ENCODE data around the gene ATP11A.

ATP11A gene

DNA sequence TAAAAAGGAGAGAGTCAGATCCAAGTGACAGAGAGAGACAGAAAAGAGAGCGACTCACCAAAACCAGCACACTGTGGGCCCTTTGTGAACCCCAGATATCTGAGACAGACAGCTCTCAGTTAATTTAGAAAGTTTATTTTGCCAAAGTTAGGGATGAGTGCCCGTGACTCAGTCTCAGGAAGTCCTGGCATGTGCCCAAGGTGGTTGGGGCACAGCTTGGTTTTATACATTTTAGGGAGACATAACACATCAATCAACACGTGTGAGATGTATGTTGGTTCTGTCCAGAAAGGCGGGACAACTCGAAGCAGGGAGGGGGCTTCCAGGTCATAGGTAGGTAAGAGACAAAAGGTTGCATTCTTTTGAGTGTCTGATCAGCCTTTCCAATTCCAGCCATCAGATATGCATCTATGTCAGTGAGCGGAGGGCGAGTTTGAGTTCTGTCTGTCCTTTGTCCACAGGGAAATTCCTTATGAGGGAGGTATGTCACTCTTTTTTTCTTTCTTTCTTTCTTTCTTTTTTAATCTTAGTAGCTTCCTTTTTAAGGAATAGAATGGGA is 37.2 kb upstream of the ATP11A start:
- no peaks in the 10 kb centered on the region for H3K9me3 ChIP-seq (ENCODE audit: insufficient read depth, low read depth, low read length)
- H3K27ac ChIP-seq (ENCODE audit: low read length): no peak overlapping the region
- no peaks in the 10 kb centered on the region for H3K36me3 ChIP-seq (ENCODE audit: insufficient read depth, low read depth, low read length)
- no peaks in the 10 kb centered on the region for H3K4me1 ChIP-seq (ENCODE audit: insufficient read depth, low read length)
- H3K27me3 ChIP-seq (ENCODE audit: insufficient read depth, low read length): no peaks in the 10 kb centered on the region
- no peak overlapping the region for H3K9ac ChIP-seq (ENCODE audit: low read depth, low read length)
- no peak overlapping the region for H3K4me3 ChIP-seq (ENCODE audit: low read length)

DNA sequence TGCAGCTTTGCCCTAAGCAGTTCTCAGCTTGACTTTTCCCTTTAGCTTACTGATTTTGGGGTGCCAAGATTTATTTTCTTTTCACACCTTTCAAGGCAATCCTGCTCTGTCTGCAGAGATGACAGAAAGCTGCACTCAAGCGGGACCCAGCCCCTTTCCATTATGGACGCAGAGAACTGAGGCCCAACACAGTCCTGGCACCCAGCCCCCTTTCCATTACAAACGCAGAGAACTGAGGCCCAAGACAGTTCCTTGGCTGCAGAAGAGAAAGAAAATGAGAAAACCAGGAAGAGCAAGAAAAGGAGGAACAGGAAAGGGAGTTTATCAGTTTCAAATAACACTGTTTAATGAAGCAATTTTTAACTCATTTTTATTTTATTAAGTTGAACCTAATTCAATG is 36.8 kb upstream of the ATP11A start:
- no peaks in the 10 kb centered on the region for H3K27me3 ChIP-seq (ENCODE audit: insufficient read depth, low read length)
- no peak overlapping the region for H3K9ac ChIP-seq (ENCODE audit: low read depth, low read length)
- H3K36me3 ChIP-seq (ENCODE audit: insufficient read depth, low read depth, low read length): no peaks in the 10 kb centered on the region
- no peaks in the 10 kb centered on the region for H3K9me3 ChIP-seq (ENCODE audit: insufficient read depth, low read depth, low read length)
- H3K27ac ChIP-seq (ENCODE audit: low read length): no peak overlapping the region
- H3K4me3 ChIP-seq (ENCODE audit: low read length): no peak overlapping the region
- H3K4me1 ChIP-seq (ENCODE audit: insufficient read depth, low read length): no peaks in the 10 kb centered on the region

DNA sequence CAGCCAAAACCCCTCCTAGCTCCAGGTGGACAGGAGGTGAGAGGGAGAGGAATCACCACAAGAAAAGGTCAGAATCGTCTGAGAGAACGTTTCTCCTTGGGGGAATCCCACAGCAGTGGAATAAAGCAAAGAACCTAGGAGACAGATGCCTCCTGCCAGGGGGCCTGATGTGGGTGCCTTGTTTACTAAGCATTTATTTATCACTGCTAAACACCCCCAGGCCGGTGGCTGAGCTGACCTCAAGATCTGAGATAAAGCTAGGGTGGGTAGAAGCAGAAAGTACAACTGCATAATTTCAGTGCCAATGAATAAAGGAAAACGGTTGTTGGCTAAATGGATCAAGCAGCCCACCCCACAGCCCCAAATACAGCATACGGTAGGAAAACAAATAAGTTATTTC is 33.9 kb upstream of the ATP11A start:
- H3K27me3 ChIP-seq (ENCODE audit: insufficient read depth, low read length): no peaks in the 10 kb centered on the region
- H3K36me3 ChIP-seq (ENCODE audit: insufficient read depth, low read depth, low read length): no peaks in the 10 kb centered on the region
- no peak overlapping the region for H3K4me3 ChIP-seq (ENCODE audit: low read length)
- H3K9me3 ChIP-seq (ENCODE audit: insufficient read depth, low read depth, low read length): no peaks in the 10 kb centered on the region
- no peak overlapping the region for H3K27ac ChIP-seq (ENCODE audit: low read length)
- H3K4me1 ChIP-seq (ENCODE audit: insufficient read depth, low read length): no peaks in the 10 kb centered on the region; the same call in 1 of the 2 replicates
- no peak overlapping the region for H3K9ac ChIP-seq (ENCODE audit: low read depth, low read length)

DNA sequence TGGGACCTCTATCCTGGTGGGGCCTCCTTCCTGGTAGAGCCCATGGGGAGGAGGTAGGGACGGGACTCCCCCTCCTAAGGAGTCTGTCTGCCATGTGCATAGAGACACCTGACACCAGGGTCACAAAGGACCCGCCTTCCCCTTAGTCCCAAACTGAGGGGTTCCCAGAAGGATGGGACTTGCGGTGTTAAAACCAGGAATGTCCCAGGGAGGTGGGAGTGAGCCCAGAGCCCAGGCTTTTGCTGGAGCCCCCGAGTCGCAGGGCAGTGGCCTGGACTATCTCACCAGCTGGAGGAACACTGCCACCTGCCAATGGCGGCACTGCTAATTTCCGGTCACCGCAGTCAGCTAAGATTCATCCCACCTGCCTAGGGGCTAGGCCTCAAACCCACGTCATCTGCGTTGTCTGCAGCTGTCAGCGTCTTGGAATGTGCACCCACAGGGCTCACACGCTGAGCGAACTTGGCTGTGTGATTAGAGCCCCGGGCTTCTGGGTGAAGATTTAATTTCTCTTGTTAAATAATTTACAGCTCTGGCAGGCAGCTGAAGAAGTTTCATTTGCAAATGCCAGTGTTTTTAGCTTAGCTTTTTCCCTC is 31.9 kb upstream of the ATP11A start:
- no peaks in the 10 kb centered on the region; the same call in 1 of the 2 replicates for H3K4me1 ChIP-seq (ENCODE audit: insufficient read depth, low read length)
- H3K4me3 ChIP-seq (ENCODE audit: low read length): no peak overlapping the region
- H3K9ac ChIP-seq (ENCODE audit: low read depth, low read length): no peak overlapping the region
- no peaks in the 10 kb centered on the region for H3K9me3 ChIP-seq (ENCODE audit: insufficient read depth, low read depth, low read length)
- H3K36me3 ChIP-seq (ENCODE audit: insufficient read depth, low read depth, low read length): no peaks in the 10 kb centered on the region
- H3K27ac ChIP-seq (ENCODE audit: low read length): no peak overlapping the region
- H3K27me3 ChIP-seq (ENCODE audit: insufficient read depth, low read length): no peaks in the 10 kb centered on the region

DNA sequence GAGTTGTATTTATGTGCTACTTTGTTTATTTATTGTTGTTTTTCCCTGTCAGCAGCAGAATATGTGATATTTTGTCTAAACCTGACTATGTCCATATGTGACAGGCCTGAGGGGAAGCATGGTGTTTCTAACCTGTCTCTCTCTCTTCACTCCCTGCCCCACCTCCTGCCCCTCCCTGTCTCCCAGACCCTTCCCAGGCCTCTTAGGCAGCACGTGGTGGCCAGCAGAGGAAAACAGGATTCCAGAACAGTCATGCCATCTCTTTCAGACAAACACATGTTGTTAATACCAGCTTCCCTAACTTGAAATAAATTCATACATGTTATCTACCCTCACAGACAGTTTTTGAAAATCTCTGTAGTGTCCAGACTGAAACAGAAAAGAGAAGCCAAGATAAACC is 31.0 kb upstream of the ATP11A start:
- H3K27ac ChIP-seq (ENCODE audit: low read length): no peak overlapping the region
- no peak overlapping the region for H3K9ac ChIP-seq (ENCODE audit: low read depth, low read length)
- no peak overlapping the region for H3K4me3 ChIP-seq (ENCODE audit: low read length)
- H3K36me3 ChIP-seq (ENCODE audit: insufficient read depth, low read depth, low read length): no peaks in the 10 kb centered on the region
- H3K9me3 ChIP-seq (ENCODE audit: insufficient read depth, low read depth, low read length): no peaks in the 10 kb centered on the region
- H3K27me3 ChIP-seq (ENCODE audit: insufficient read depth, low read length): no peaks in the 10 kb centered on the region
- H3K4me1 ChIP-seq (ENCODE audit: insufficient read depth, low read length): no peaks in the 10 kb centered on the region; the same call in 1 of the 2 replicates

DNA sequence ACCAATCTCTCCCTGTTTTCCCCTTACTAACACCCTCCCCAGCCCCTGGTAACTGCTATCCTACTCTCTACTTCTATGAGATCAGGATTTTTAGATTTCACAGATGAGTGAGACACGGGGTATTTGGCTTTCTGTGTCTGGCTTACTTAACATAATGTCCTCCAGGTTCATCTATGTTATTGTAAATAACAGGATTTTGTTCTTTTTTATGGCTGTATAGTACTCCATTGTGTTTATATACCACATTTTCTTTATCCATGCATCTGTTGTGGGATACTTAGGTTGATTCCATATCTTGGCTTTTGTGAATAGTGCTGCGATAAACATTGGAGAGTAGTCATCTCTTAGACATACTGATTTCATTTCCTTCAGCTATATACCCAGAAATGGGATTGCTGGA is 28.5 kb upstream of the ATP11A start:
- H3K36me3 ChIP-seq (ENCODE audit: insufficient read depth, low read depth, low read length): no peaks in the 10 kb centered on the region
- no peak overlapping the region for H3K4me3 ChIP-seq (ENCODE audit: low read length)
- no peaks in the 10 kb centered on the region for H3K27me3 ChIP-seq (ENCODE audit: insufficient read depth, low read length)
- H3K9ac ChIP-seq (ENCODE audit: low read depth, low read length): no peak overlapping the region
- H3K27ac ChIP-seq (ENCODE audit: low read length): no peak overlapping the region
- no peaks in the 10 kb centered on the region; the same call in 1 of the 2 replicates for H3K4me1 ChIP-seq (ENCODE audit: insufficient read depth, low read length)
- H3K9me3 ChIP-seq (ENCODE audit: insufficient read depth, low read depth, low read length): no peaks in the 10 kb centered on the region; the same call in 1 of the 2 replicates

DNA sequence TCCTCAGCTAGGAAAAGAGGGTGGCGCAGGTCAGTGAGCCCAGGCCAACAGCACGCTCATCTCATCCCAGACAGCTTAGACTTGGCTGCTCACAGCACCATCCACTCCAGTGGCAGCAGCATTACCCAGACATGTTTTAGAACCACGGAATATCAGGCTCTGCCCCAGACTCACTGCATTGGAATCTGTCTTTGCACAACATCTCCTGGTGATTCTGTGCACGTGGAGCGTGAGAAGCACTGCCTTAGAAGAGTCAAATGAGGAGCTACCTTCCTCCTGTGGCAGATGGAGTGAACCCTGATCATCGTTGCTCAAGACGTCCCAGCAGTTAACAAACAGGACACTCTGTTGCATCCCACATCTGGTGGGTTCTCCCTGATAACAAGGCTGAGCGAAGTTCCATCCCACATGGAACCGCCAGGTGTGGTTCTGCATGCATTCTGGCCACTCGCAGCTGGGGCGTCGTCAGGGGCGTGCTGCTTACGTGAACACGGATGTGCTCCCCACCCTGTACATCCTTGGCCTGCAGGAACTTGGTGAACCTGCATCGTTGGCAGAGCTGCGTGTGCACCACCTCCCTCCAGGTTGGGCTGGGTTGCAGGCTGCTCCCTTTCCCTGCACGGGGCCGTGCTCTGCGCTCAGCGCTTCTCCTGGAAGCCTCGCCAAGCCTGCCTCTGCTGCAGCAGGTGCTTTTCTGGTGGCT is 25.2 kb upstream of the ATP11A start:
- no peaks in the 10 kb centered on the region for H3K27me3 ChIP-seq (ENCODE audit: insufficient read depth, low read length)
- no peaks in the 10 kb centered on the region for H3K4me1 ChIP-seq (ENCODE audit: insufficient read depth, low read length)
- no peak overlapping the region for H3K4me3 ChIP-seq (ENCODE audit: low read length)
- no peak overlapping the region for H3K9ac ChIP-seq (ENCODE audit: low read depth, low read length)
- H3K36me3 ChIP-seq (ENCODE audit: insufficient read depth, low read depth, low read length): no peaks in the 10 kb centered on the region
- no peak overlapping the region for H3K27ac ChIP-seq (ENCODE audit: low read length)
- H3K9me3 ChIP-seq (ENCODE audit: insufficient read depth, low read depth, low read length): no peaks in the 10 kb centered on the region; the same call in 1 of the 2 replicates

DNA sequence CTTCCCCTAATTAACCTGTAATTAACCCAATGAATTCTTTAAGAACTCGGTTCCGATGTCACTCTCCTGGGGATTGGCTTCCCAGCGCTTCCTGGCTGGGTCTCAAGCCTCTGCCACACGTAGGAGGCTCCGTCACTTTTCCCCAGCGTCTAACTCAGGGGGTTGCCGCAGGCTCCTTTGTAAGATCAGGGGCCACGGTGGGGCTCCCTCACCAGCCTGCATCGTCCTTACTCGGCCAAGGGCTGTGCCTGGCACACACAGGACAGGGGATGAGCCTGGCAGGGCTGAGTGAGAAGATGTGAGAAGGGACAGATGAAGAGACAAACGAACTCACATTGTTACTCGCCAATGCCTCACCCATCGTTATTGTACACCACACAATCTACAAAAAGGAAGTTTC is 20.9 kb upstream of the ATP11A start:
- Histone ChIP-seq H3K27me3 (ENCODE audit: insufficient read depth, low read length) (no peaks in the 10 kb centered on the region), H3K9me3 (ENCODE audit: insufficient read depth, low read depth, low read length) (no peaks in the 10 kb centered on the region; the same call in 1 of the 2 replicates), H3K27ac (ENCODE audit: low read length) (no peak overlapping the region), H3K9ac (ENCODE audit: low read depth, low read length) (no peak overlapping the region), H3K4me1 (ENCODE audit: insufficient read depth, low read length) (peaks cover 5% of the 10 kb centered on the region; the same call in 1 of the 2 replicates), H3K4me3 (ENCODE audit: low read length) (no peak overlapping the region), H3K36me3 (ENCODE audit: insufficient read depth, low read depth, low read length) (no peaks in the 10 kb centered on the region)

DNA sequence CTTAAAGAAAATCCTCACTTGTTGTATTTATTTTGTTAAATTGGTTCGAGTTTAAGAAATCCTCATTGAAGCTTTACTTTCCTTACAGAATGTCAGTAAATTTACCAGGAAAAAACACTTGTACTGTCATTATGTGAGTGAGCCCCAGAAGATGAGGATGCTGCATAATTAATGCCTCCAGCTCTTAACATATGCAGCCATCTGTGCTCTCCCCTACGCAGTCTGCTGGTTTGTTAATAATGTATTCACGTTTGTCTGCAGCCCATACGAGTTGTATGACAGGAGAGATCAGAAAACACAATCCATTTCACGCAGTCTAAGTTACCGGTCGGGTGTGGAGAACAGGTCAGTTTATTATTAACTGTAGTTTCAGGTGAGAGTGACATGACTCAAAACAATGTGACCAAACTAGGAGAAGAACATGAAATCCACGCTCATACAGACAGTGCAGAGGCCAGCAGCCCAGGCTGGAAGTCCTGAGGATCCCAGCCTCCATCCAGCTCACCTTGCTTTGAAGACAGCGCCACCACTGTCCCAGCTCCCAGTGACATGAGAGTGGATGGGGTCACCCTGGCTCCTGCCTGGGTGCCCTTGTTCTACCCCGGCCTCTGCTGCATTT is 19.8 kb upstream of the ATP11A start:
- Histone ChIP-seq H3K27ac (ENCODE audit: low read length) (no peak overlapping the region), H3K27me3 (ENCODE audit: insufficient read depth, low read length) (no peaks in the 10 kb centered on the region), H3K4me1 (ENCODE audit: insufficient read depth, low read length) (peaks cover 9% of the 10 kb centered on the region), H3K4me3 (ENCODE audit: low read length) (no peak overlapping the region), H3K36me3 (ENCODE audit: insufficient read depth, low read depth, low read length) (no peaks in the 10 kb centered on the region), H3K9me3 (ENCODE audit: insufficient read depth, low read depth, low read length) (no peaks in the 10 kb centered on the region; the same call in 1 of the 2 replicates), H3K9ac (ENCODE audit: low read depth, low read length) (no peak overlapping the region)

DNA sequence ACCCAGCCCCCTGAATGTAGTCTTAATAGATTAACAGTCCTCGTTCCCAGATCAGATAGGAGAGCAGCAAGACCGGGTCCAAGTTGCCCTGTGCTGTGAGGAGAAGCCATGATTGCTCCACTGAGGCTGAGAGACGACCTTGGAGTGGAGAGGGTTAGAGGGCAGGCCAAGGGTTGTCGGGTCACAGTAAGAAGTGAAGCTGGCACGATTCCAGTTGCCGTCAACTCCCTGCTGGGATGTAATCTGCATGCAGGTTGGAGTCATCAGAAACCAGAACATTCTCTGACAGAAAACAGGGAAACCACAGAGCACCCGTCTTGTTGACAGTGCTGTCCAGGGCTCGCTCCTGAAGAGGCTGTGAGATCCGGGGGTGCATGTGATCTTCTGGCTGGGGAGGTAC is 19.0 kb upstream of the ATP11A start:
- no peaks in the 10 kb centered on the region for H3K36me3 ChIP-seq (ENCODE audit: insufficient read depth, low read depth, low read length)
- H3K27me3 ChIP-seq (ENCODE audit: insufficient read depth, low read length): no peaks in the 10 kb centered on the region
- H3K9me3 ChIP-seq (ENCODE audit: insufficient read depth, low read depth, low read length): no peaks in the 10 kb centered on the region; the same call in 1 of the 2 replicates
- H3K9ac ChIP-seq (ENCODE audit: low read depth, low read length): no peak overlapping the region
- no peak overlapping the region for H3K4me3 ChIP-seq (ENCODE audit: low read length)
- peaks cover 9% of the 10 kb centered on the region for H3K4me1 ChIP-seq (ENCODE audit: insufficient read depth, low read length)
- H3K27ac ChIP-seq (ENCODE audit: low read length): no peak overlapping the region

DNA sequence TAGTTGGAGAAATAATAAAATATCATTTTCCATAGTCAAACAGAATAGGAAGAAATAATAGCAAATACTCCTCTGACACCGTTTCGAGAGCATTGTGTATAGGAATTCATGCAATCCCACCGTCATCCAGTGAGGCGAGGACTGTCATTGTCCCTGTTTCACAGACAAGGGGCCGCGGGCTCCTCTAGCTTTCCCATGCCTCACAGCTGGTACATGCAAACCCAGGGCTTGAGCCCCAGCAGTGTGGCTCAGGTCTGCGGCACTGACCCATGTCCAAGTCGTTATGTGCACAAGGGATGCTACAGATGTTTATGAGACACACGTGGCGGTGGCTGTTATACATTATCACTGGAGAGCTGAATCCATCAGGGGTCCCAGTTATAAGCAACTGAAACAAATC is 18.5 kb upstream of the ATP11A start:
- no peaks in the 10 kb centered on the region for H3K36me3 ChIP-seq (ENCODE audit: insufficient read depth, low read depth, low read length)
- peaks cover 9% of the 10 kb centered on the region for H3K4me1 ChIP-seq (ENCODE audit: insufficient read depth, low read length)
- no peak overlapping the region for H3K4me3 ChIP-seq (ENCODE audit: low read length)
- no peaks in the 10 kb centered on the region for H3K27me3 ChIP-seq (ENCODE audit: insufficient read depth, low read length)
- no peak overlapping the region for H3K9ac ChIP-seq (ENCODE audit: low read depth, low read length)
- H3K9me3 ChIP-seq (ENCODE audit: insufficient read depth, low read depth, low read length): no peaks in the 10 kb centered on the region
- H3K27ac ChIP-seq (ENCODE audit: low read length): no peak overlapping the region
